GM18951 (cell line): Measurements from ENCODE around the gene ANK3.

Experiments
- POLR2A ChIP-seq: IDR thresholded peaks from 4 replicates; pipeline ENCODE4 v1.6.1; 2011; ENCODE audit warnings: mild to moderate bottlenecking; ENCODE audit not compliant: insufficient read length, insufficient read depth; ENCODE audit errors: extremely low read depth
- in situ Hi-C: fragments of 300-500 bp; cut with MboI; formaldehyde crosslinking; loops from one replicate; pipeline ENCODE4 v1.12.0; 2022; ENCODE audit warnings: low sequenced_read_pairs, mixed read lengths, inconsistent platforms; ENCODE audit not compliant: unreplicated experiment

ANK3 gene

DNA sequence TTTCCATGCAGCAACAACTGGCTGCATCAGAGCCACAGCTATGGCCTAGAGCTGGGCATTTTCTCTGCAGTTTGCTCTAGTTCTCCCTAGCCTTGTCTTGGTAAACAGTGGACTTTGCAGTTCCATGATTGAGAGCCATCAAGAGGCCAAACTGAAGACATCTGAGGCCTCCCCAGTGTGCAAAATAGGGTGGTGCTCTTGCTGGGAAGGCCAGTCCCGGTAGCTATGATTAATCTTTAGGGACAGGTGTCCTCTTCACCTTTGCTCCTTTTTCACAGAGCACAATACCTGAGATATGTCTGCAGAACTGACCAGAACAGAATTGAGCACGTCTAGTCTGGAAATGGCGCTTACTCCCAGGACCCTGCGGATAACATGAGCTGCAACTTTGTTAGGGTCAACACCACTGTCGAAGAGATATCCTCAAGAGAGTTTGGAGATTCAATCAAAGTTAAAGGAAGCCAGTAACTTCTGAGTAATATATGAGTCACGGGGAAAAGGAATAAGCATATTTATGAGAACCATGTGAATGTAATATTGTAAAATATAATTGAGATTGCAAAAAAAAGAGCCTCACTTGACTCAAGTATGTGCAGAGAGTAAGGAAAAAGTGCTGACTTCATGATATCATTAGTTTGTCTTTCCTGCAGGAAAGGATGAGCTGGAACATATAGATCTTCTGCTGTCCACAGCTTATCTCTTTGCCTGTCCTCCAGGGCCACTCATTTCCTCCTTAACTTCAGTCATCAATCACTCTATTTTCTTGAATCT is 76.7 kb downstream of the ANK3 start:
- TF ChIP-seq POLR2A = no peak
- in situ Hi-C loops = no loop called here

DNA sequence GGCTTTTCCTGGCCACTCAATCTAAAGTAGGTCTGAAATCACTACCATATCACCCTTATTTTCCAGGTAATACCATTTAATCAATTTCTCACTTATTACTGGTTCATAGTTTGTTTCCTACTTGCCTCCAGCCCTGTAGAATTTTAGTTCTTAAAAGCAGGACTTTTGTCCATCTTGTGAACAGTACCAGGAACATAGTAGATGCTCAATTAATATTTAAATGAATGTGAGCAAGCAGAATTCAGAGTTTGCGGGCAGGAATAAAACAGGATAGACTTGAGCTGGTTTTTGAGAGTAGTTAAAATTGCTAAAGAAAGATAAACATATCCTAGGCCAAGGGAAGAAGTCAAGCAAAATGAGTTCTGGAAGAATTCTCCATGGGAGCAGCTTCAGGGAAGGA is 77.9 kb downstream of the ANK3 start:
- in situ Hi-C loops = no loop called here
- TF ChIP-seq POLR2A = no peak

- TF ChIP-seq POLR2A = no peak
Measured at GRCh38 chr10:60310740-60311139, 78.9 kb downstream of the ANK3 start.

DNA sequence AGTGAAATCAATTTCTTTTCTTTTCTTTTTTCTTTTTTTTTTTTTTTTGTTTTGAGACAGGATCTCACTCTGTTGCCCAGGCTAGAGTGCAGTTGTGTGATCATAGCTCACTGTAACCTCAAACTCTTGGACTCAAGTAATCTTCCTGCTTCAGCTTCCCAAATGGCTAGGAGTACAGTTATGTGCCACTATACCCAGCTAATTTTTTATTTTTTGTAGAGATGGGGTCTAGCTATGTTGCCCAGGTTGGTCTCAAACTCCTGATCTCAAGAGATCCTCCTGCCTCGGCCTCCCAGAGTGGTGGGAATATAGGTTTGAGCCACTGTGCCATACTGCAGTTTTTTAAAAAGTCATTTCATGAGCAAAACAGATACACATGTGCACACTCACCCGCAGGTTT is 79.8 kb downstream of the ANK3 start:
- in situ Hi-C loops = no loop called here
- TF ChIP-seq POLR2A = no peak

More at GRCh38 chr10:60310740-60311139, 78.9 kb downstream of the ANK3 start:
- in situ Hi-C loops = no loop called here

DNA sequence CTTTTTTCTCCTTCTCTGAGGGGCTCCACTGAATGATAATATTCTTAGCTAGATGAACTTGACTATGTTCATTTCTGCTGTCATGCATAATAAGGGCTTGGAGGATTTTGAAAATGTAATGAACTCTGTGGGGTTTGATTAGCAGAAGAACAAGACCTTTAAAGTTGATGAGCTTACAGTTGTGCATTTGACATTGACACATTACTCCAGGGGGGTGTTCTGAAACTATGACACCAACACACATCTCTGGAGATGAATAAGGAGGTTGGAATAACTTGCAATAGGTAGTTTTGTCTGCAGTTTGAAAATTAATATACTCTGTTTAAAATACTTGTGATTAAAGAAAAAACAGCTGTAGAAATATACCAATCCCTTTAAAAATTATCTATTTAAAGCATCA is 80.3 kb downstream of the ANK3 start:
- no peak for TF ChIP-seq POLR2A
- in situ Hi-C loops = no loop called here

DNA sequence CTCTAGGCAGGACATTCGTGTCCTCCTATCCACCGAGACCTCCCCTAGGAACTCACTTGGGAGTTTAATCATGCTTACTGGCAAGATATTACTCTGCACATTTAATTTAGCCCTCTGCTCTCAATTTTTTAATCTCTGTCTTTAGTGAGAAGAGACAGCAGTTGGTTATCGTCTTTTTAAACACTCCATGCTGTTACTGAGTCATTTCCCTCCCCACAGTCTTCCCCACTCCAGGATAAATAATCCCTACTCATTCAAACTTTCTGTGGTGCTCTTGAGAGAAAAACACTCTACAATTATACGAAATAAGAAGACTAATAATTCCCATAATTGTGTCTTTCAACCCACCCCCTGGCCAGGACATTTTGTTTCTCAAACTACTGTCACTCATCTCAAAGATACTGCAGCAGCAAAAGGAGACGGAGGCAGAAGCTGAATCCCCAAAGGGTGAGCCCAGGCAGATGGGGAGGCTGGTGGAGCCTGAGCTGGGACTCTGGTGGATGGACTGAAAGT is 84.2 kb downstream of the ANK3 start:
- TF ChIP-seq POLR2A = no peak
- in situ Hi-C loops = no loop called here

GRCh38 chr10:60304829-60305379 is 84.8 kb downstream of the ANK3 start:
- in situ Hi-C loops = no loop called here
- no peak for TF ChIP-seq POLR2A

- in situ Hi-C loops = no loop called here
- TF ChIP-seq POLR2A = no peak
Measured at GRCh38 chr10:60303778-60304177, 85.9 kb downstream of the ANK3 start.

DNA sequence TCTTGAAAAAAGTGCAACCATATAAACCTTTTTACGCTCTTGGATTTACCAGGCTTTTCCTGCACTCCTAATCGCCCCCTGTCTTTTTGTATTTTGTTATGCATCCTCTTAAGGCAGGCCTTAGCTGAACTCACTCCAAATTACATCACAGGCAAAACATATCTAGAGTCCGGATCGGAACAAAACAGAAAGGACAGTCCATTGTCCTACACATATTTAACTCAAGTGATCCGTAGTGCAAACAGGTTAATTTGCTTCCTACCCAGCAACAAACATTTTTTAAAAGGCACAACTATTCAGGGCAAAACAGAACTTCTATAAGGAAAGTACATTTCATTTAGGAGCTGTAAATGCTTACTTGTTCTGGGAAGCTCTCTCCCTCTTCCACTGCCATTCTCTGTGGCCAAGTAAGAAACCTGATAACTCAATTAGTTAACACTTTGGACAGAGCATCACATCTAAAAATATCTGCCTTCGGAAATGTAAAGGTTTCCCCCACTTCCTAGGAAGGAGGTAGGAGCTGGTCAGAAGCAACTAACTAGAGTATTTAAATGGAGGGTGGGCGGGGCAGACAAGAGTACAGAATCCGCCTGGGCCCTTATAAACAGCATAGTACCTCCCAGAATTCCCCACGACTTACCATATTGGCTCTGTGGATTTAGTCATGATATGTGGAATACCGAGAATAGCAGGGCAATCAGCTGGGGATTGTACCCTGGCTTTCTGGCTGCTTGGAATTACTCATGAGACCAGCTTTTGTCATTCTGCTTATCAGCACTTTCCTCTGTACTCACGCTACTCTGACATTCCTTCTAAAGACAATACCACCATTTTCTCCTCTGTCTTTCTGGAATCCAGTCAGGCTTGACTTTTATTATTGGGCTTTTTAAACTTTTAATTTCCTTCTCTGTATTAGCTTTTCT is 89.5 kb downstream of the ANK3 start:
- no peak for TF ChIP-seq POLR2A

DNA sequence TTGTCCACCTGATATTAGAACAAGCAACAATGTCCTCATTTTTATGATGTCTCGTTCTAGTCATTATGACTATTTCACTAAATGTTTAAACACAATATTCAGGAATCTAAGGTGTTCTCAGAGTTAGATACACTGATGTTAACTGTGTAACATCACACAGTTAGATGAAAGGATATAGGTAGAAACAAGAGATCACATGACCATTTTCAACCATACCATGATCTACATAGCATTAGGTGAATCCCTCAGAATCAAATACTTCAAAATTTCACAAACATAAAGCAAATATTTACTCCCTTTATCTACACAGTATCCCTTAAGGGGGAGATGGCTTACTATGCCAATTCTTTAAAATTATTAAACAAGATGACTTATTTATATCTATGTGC is 90.3 kb downstream of the ANK3 start:
- no peak for TF ChIP-seq POLR2A
- in situ Hi-C loops = no loop called here

More for the DNA sequence above, 89.5 kb downstream of the ANK3 start:
- in situ Hi-C loops = no loop called here

DNA sequence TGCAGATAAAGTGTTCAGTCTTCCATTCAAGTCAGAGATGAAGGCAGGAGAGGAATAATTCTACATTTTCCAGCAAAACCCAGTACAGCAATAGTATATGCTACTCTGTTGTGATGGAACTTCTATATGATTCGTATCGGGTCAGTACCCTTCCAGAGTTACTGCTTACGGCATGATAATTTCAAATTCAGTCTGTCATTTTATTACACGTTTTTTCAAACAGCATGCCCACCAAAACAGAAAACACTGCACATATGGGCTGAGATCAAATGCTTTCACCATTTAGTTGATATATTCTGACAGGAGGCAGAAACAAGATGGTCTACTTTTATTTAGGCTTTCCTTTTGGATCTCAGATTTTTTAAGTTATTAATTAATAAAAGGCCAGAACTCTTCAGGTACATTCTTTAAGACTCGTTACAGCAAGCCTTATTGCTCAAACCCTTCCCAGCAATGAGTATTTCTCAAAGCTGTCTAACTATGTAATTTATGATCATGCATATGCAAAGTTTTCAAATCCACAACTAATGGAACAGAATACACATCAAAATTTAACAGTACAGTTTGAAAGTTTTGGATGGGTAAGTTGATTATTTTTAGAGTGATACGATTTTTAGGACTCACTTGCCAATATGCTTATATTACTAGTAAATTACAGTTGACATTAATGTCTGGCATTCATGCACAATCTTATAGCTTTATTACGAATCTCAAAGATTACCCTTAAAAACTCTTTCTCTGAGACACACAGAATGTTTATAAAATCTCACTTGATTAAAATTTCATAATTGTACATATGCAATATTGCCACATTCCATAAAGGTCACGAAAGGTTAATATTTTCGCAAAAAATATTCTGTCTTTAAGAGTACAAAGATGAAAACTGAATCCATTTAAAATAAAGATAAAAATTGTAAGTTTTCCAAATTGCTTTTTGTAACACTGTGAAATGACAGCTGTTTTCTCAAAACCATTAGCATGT is 91.0 kb downstream of the ANK3 start:
- no peak for TF ChIP-seq POLR2A
- in situ Hi-C loops = no loop called here

GRCh38 chr10:60296073-60296472 is 93.6 kb downstream of the ANK3 start:
- in situ Hi-C loops = no loop called here
- TF ChIP-seq POLR2A = no peak
